Loucy (cell line): Measurements from ENCODE around the gene CHCHD6.

Experiments
- H2AFZ ChIP-seq: fragments of 200-600 bp; sonication (generic); 2 replicates; pipeline ENCODE4 v1.6.0; 2016; ENCODE audit warnings: antibody characterized with exemption, mild to moderate bottlenecking, low read length, moderate library complexity
- H3F3A ChIP-seq: fragments of 200-600 bp; 2 replicates; pipeline ENCODE4 v1.6.0; 2016; ENCODE audit warnings: antibody characterized with exemption, low read depth, mild to moderate bottlenecking
- H3K27me3 ChIP-seq: fragments of 200-600 bp; sonication (generic); 2 replicates; pipeline ENCODE4 v1.6.1; 2014; ENCODE audit warnings: low read length, mild to moderate bottlenecking; ENCODE audit not compliant: insufficient read depth, poor library complexity, severe bottlenecking
- H3K36me3 ChIP-seq: fragments of 200-600 bp; sonication (generic); 2 replicates; pipeline ENCODE4 v1.6.1; 2016; ENCODE audit warnings: low read length; ENCODE audit not compliant: insufficient read depth
- H3K4me1 ChIP-seq: fragments of 200-600 bp; sonication (generic); 2 replicates; pipeline ENCODE4 v1.5.1; 2014; ENCODE audit warnings: low read length, mild to moderate bottlenecking; ENCODE audit not compliant: insufficient read depth, poor library complexity, severe bottlenecking
- H3K4me2 ChIP-seq: fragments of 200-600 bp; sonication (generic); 2 replicates; pipeline ENCODE4 v1.6.0; 2014; ENCODE audit warnings: antibody characterized with exemption, low read length, low read depth, mild to moderate bottlenecking; ENCODE audit not compliant: poor library complexity, severe bottlenecking
- H3K4me3 ChIP-seq: fragments of 200-600 bp; sonication (generic); 2 replicates; pipeline ENCODE4 v1.5.1; 2014; ENCODE audit warnings: low read length, mild to moderate bottlenecking, mixed read lengths; ENCODE audit not compliant: poor library complexity, severe bottlenecking
- H3K79me2 ChIP-seq: fragments of 200-600 bp; sonication (generic); 2 replicates; pipeline ENCODE4 v1.6.1; 2014; ENCODE audit warnings: low read length; ENCODE audit not compliant: insufficient read depth
- H3K9ac ChIP-seq: fragments of 200-600 bp; sonication (generic); 2 replicates; pipeline ENCODE4 v1.6.0; 2014; ENCODE audit warnings: mild to moderate bottlenecking, low read depth, low read length, moderate library complexity; ENCODE audit not compliant: poor library complexity, severe bottlenecking
- H3K9me2 ChIP-seq: fragments of 200-600 bp; sonication (generic); replicated peaks from 2 replicates; pipeline ENCODE4 v1.6.1; 2016; ENCODE audit warnings: low read depth, low read length, mixed read lengths
- H3K9me3 ChIP-seq: fragments of 200-600 bp; sonication (generic); 2 replicates; pipeline ENCODE4 v1.6.1; 2014; ENCODE audit warnings: mild to moderate bottlenecking, antibody characterized with exemption, low read length, low read depth; ENCODE audit not compliant: insufficient read depth
- H4K20me1 ChIP-seq: fragments of 200-600 bp; sonication (generic); 2 replicates; pipeline ENCODE4 v1.6.0; 2014; ENCODE audit warnings: antibody characterized with exemption, low read length, mild to moderate bottlenecking; ENCODE audit not compliant: insufficient read depth, poor library complexity, severe bottlenecking
- CTCF ChIP-seq: fragments of 200-600 bp; sonication (generic); conservative IDR thresholded peaks from 2 replicates; pipeline ENCODE4 v1.5.1; 2014; ENCODE audit warnings: mild to moderate bottlenecking, antibody characterized with exemption, low read length
- EZH2phosphoT487 ChIP-seq: fragments of 200-600 bp; IDR thresholded peaks from 2 replicates; pipeline ENCODE4 v1.6.1; 2018; ENCODE audit warnings: antibody characterized with exemption, mild to moderate bottlenecking, moderate library complexity, borderline replicate concordance

CHCHD6 gene

DNA sequence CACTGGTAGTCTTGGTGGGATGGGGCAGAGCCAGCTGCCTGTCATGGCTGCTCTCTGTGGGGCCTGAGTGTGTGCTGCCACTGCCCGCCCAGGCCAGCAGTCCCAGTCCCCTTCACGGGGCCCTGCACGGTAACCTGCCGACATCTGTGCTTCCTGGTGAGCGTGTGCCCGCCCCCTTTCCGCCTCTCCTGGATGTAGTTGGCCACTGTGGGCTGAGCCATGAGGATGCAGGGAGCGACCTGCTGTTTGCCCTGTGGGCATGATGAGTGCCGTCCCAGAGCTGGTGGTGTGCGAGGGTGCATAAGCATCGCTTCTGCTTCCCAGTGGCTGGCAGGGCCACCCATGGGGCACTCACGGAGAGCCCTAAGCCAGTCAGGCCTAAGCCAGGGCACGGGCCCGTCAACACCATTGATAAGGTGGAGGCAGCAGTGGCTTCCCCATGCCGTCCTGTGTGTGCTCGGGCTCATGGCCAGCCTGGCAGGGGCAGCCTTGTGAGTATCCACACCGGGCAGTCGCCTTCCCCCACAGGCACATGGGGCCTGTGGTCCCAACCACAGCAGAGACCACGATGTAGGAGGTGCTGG lies 293.5 kb downstream of the CHCHD6 start:
- Histone ChIP-seq H3K4me1 (no peaks in the 10 kb centered on the region), H4K20me1 (no peaks in the 10 kb centered on the region), H3K79me2 (no peaks in the 10 kb centered on the region), H3K4me2 (no peak overlapping the region), H3K9me2 (no peaks in the 10 kb centered on the region), H3K27me3 (no peaks in the 10 kb centered on the region), H3K36me3 (no peaks in the 10 kb centered on the region), H2AFZ (no peak overlapping the region), H3F3A (no peaks in the 10 kb centered on the region), H3K9ac (no peak overlapping the region), H3K4me3 (no peak overlapping the region), H3K9me3 (no peaks in the 10 kb centered on the region)
- TF ChIP-seq EZH2phosphoT487 (no peak), CTCF (no peak)

DNA sequence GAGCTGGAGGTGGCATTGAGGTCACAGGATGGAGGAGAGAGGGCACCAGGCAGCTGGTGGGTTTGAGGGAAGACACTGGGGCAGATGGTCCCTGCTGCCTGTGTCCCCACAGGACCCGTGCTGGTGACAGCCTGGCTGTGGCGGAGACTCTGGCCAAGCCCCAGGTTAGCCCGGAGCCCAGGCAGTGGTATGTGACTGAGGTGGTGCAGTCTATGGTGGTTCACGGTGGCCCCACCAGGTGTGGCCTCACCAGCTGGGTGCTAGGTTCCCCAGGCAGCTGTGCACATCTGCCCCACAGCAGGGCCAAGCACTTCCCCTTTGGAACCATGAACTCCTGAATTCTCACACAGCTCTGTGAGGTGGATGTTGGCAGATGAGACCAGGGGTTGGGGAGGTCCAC lies 294.3 kb downstream of the CHCHD6 start:
- H3K4me3 ChIP-seq: no peak overlapping the region
- no peaks in the 10 kb centered on the region for H3F3A ChIP-seq
- H3K4me1 ChIP-seq: no peaks in the 10 kb centered on the region
- no peaks in the 10 kb centered on the region for H3K79me2 ChIP-seq
- no peak overlapping the region for H3K9ac ChIP-seq
- no peaks in the 10 kb centered on the region for H3K9me2 ChIP-seq
- H4K20me1 ChIP-seq: no peaks in the 10 kb centered on the region
- H3K27me3 ChIP-seq: no peaks in the 10 kb centered on the region
- no peaks in the 10 kb centered on the region for H3K36me3 ChIP-seq
- H3K4me2 ChIP-seq: no peak overlapping the region
- no peak overlapping the region for H2AFZ ChIP-seq
- H3K9me3 ChIP-seq: no peaks in the 10 kb centered on the region
- TF ChIP-seq CTCF: no peak
- no peak for TF ChIP-seq EZH2phosphoT487

- no peaks in the 10 kb centered on the region for H4K20me1 ChIP-seq
- H3K9me2 ChIP-seq: no peaks in the 10 kb centered on the region
- no peak overlapping the region for H3K4me3 ChIP-seq
- H3K9me3 ChIP-seq: no peaks in the 10 kb centered on the region
- no peaks in the 10 kb centered on the region for H3K36me3 ChIP-seq
- TF ChIP-seq EZH2phosphoT487 (no peak), CTCF (no peak)
- no peak overlapping the region for H2AFZ ChIP-seq
- no peaks in the 10 kb centered on the region for H3K4me1 ChIP-seq
- no peak overlapping the region for H3K4me2 ChIP-seq
- H3K27me3 ChIP-seq: no peaks in the 10 kb centered on the region
- no peaks in the 10 kb centered on the region for H3K79me2 ChIP-seq
- no peaks in the 10 kb centered on the region for H3F3A ChIP-seq
- no peak overlapping the region for H3K9ac ChIP-seq
Measured at GRCh38 chr3:126998728-126999127, 294.7 kb downstream of the CHCHD6 start.
